ENCODE data around the gene WWC1.

WWC1 gene

GRCh38 chr5:168364151-168364661 is 72.8 kb downstream of the WWC1 start:
- no peak for DNase-seq (ENCODE audit: low read depth)

GRCh38 chr5:168364750-168365550 is 73.5 kb downstream of the WWC1 start:
- no peak for DNase-seq (ENCODE audit: low read depth)

GRCh38 chr5:168365581-168366081 is 74.2 kb downstream of the WWC1 start:
- no peak for DNase-seq (ENCODE audit: low read depth)

GRCh38 chr5:168366116-168366515 is 74.7 kb downstream of the WWC1 start:
- DNase-seq (ENCODE audit: low read depth): no peak

DNA sequence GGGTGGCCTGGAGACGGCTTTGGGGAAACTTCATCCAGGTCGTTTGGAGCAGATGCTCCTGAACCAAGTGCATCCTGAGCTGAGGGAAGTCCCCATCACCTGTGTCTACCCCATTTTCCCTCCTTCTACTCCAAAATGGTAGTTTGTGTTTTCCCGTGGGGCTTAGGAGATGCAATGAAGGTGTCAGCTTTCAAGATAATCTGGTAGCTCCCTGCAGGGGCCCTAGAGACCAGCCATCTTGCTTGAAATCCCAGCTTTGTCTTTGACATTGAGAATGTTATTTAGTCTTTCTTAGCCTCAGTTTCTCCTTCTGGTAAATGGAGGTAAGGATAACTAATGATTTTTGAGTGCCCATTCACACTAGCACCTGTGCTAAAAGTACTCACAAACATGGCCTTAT is 77.4 kb downstream of the WWC1 start:
- no peak for DNase-seq (ENCODE audit: low read depth)

GRCh38 chr5:168370831-168371230 is 79.4 kb downstream of the WWC1 start:
- no peak for DNase-seq (ENCODE audit: low read depth)

GRCh38 chr5:168372356-168372946 is 81.0 kb downstream of the WWC1 start:
- DNase-seq (ENCODE audit: low read depth): no peak

DNA sequence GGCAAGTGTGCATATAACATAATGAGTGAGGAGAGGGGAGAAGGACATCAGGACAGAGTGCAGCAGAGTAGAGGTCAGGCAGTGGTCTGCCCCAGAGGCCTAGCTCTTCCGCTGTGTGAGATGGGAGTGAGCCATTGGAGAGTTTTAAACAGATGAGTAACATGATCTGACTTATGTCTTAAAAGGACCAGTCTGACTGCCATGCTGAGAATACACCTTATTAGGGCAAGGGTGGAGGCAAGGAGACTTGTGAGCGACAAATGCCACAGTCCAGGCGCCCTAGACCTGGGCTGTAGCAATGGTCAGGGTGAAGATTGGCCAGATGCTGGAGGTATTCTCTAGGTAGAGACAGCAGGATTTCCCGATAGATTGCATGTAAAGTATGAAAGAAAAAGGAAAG is 83.1 kb downstream of the WWC1 start:
- DNase-seq (ENCODE audit: low read depth): no peak

- DNase-seq (ENCODE audit: low read depth): no peak
Observed at GRCh38 chr5:168375214-168375613, 83.8 kb downstream of the WWC1 start.

DNA sequence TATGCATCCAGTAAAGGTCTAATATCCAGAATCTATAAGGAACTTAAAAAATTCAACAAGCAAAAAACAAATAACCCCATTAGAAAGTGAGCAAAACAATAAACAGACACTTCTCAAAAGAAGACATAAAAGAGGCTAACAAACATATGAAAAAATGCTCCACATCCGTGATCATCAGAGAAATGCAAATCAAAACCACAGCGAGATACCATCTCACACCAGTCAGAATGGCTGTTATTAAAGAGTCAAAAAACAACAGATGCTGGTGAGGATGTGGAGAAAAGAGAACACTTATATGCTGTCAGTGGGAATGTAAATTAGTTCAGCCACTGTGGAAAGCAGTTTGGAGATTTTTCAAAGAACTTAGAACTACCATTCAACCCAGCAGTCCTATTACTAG is 86.1 kb downstream of the WWC1 start:
- DNase-seq (ENCODE audit: low read depth): no peak

DNA sequence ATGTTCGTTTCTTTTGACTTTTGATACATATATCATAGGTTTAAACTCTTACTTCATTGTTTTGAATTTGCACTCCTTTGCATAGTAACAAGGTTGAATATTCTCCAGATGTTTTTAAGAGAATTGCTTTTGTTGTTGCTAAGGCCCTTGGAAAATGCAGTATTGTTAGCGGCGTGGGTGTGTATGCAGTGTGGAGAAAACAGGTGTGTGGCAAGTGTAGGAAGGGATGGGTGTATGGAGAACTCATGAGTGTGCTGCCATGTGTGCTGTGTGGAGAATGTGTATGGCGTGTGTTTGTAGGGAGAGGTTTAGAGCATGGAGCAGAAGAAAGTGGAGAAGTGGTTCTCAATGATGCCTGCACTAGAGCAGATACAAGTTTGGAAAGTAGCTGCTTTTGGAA is 87.3 kb downstream of the WWC1 start:
- no peak for DNase-seq (ENCODE audit: low read depth)

DNA sequence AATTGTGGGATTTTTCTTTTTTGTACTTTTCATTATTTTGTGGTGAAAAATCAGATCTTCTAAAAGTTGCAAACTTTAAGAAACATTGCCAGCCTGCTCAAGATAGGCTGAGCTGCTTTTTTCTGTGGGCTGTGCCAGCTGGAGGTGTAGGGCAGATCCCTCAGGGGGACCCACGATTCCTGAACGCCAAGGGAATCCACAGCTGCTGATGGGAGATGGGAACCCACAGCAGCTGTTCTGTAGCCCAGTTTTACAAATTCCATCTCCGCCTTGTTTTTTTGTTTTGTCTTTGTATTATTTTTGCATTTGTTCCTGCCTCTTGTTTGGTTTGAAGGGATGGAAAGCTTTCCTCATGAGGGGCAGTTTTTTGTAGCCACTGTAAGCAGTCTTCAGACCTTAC is 91.0 kb downstream of the WWC1 start:
- no peak for DNase-seq (ENCODE audit: low read depth)

DNA sequence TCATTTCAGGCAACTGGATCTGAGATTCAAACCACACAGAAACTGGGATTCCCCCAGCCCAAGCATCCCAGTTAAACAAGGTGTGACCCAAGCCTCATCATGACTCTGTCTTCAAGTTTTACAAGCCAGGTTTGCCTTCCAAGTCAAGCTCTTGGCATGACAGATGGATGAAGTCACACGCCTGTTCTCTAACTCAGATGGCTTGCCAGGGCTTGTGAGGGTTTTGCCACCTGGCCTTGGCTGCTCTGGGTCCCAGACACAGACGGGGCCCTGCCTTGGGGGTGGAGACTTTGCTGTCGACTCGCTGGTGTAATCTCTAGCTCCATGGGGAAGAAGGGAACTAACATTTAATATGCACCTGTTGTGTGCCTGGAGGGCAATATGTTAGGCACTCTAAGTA is 99.0 kb downstream of the WWC1 start:
- no peak for DNase-seq (ENCODE audit: low read depth)

GRCh38 chr5:168393773-168394172 is 102.3 kb downstream of the WWC1 start:
- no peak for DNase-seq (ENCODE audit: low read depth)

GRCh38 chr5:168400429-168401220 is 109.2 kb downstream of the WWC1 start:
- no peak for DNase-seq (ENCODE audit: low read depth)

- DNase-seq (ENCODE audit: low read depth): no peak
Observed at GRCh38 chr5:168401226-168401625, 109.8 kb downstream of the WWC1 start.

DNA sequence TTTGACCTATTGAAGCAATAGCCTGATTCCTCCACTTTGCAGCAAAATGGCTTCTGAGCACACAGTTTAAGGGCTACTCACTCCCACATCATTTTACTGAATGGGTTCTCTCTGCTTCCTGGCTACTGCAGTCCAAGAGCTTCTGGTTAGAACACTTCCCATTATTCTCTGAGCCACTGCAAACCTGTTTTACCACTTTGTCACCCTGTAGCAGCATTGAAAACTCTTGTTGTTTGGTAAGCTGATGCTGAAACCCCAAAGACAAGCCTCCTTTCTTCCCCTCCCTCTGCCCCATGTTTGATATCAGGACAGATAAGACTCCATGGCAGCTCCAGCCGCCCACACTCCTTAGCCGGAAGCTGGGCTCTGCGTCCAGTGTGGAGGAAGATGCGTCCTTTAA is 110.4 kb downstream of the WWC1 start:
- DNase-seq (ENCODE audit: low read depth): no peak

DNA sequence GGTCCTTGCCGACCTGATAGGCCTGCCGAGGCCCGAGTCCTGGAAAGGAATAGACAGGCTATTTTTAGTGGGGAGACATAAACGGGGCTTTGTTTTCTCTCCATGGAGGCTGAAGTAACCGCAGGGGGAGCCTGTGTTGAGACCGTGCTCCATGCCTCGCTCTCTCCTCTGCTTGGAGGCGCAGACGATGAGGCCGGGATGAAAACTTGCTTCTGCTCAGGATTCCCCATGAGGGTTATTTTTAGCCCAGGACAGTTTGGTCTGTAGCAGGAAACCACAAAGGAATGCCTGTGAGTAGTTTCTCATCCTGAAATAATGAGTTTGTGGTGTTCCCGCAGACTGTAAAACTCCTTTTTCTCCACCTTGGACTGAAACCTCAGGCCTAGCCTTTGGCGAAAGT is 112.9 kb downstream of the WWC1 start:
- DNase-seq (ENCODE audit: low read depth): no peak

DNA sequence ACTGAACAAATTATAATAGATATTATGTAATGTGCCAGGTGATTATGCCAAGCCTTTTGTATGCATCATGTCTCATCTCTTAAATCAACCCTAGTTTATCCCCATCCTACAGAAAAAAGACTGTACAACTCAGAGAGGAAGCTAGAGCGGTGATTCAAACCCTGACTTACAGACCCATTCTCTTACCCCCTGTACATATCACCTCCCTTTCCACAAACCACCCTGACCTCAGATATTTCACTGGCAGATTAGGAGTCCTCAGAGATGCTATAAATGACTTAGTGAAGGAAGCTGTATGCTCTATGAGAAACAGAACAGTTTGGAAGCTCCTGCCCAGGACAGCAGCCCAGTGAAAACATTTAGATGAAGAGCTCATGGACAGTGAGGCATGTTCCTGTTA is 115.8 kb downstream of the WWC1 start:
- DNase-seq (ENCODE audit: low read depth): no peak

DNA sequence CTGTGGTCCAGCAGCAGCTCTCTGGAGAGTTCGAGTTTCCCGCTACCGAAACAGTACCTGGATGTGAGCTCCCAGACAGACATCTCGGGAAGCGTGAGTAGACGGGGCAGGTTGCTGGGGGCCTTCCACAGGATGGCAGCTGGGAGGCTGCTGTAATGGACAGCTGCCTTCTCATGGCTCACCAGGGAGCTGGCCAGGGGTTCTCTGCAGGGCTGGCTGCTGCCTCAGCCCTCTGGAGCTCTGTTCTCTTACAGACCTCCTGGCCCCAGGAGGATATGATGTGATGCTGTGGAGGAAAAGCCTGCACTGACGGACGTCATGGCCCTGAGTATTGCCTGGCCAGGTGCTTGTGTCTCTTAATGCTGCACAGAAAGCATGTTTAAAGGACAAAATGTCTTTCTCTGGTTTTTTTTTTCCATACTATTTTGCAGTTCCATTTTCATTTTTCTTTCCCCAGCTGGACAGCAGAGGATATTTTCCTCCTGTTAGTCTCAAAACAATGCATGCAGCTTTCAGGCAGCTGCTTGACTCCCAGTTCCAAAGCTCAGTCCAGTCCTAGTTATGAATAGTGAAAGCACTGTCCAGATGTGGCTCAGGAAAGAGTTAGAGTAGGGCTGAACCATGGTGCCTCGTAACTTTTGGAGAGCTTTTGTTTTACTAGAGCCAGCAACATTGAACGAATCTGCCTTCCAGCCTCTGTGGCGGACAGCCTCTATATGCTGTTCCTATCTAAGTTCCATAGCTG is 117.3 kb downstream of the WWC1 start:
- DNase-seq (ENCODE audit: low read depth): no peak

- no peak for DNase-seq (ENCODE audit: low read depth)
Observed at GRCh38 chr5:168409591-168410458, 118.4 kb downstream of the WWC1 start.
